ENCODE measurements around the gene IER5L. TPM values are rescaled to one million over a fixed set of nuclear protein-coding genes. Genes with fewer than 3 reads are reported as not detected.

IER5L gene
- polyA plus RNA-seq, 1 experiment, result 4.9 TPM

GRCh38 chr9:129202613-129203555 lies 24.8 kb upstream of the IER5L start:
- DNase-seq (ENCODE audit: low read depth, low spot score), result peak; percentile 29
- no peak overlapping the region for H3K27ac ChIP-seq (ENCODE audit: low read depth, low read length)
- H3K9me3 ChIP-seq (ENCODE audit: control insufficient read depth, insufficient read depth, low read length), result peaks cover 4% of the 10 kb centered on the region
- POLR2A ChIA-PET, result interaction anchor here (1.0 kb wide), 1 partner anchor 25 kb away, joined by 5 read pairs; the partner anchor contains the start of gene IER5L
- CTCF ChIA-PET, result no interaction called here
- H3K4me3 ChIP-seq (ENCODE audit: low read depth, low read length), result peak overlapping the region; percentile 69
- TF ChIP-seq, protein P1, sequence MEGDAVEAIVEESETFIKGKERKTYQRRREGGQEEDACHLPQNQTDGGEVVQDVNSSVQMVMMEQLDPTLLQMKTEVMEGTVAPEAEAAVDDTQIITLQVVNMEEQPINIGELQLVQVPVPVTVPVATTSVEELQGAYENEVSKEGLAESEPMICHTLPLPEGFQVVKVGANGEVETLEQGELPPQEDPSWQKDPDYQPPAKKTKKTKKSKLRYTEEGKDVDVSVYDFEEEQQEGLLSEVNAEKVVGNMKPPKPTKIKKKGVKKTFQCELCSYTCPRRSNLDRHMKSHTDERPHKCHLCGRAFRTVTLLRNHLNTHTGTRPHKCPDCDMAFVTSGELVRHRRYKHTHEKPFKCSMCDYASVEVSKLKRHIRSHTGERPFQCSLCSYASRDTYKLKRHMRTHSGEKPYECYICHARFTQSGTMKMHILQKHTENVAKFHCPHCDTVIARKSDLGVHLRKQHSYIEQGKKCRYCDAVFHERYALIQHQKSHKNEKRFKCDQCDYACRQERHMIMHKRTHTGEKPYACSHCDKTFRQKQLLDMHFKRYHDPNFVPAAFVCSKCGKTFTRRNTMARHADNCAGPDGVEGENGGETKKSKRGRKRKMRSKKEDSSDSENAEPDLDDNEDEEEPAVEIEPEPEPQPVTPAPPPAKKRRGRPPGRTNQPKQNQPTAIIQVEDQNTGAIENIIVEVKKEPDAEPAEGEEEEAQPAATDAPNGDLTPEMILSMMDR (IDR thresholded peaks at IDR 0.05; ENCODE audit: low read depth, low read length), result no peak
- H3K27me3 ChIP-seq (ENCODE audit: control insufficient read depth, insufficient read depth, low read length), result no peaks in the 10 kb centered on the region

DNA sequence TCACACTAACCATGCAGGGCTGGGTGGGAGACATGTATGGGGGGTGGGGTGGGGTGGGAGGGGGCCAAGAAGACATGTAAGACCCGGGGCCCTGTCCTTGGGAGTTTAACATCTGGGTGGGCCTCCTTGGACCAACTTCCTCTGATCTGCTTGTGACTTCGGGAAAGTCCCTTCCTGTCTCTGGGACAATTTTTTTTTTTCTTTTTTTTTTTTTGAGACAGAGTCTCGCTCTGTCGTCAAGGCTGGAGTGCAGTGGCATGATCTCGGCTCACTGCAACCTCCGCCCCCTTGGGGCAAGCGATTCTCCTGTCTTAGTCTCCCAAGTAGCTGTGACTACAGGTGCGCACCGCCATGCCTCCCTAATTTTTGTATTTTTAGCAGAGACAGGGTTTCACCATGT lies 23.8 kb upstream of the IER5L start:
- ChIA-PET CTCF (no interaction called here), POLR2A (interaction anchor here (1.0 kb wide), 1 partner anchor 24 kb away, joined by 5 read pairs; the partner anchor contains the start of gene IER5L)
- DNase-seq (ENCODE audit: low read depth, low spot score), result no peak
- Histone ChIP-seq H3K4me3 (ENCODE audit: low read depth, low read length) (no peak overlapping the region), H3K27ac (ENCODE audit: low read depth, low read length) (no peak overlapping the region), H3K9me3 (ENCODE audit: control insufficient read depth, insufficient read depth, low read length) (peaks cover 4% of the 10 kb centered on the region), H3K27me3 (ENCODE audit: control insufficient read depth, insufficient read depth, low read length) (no peaks in the 10 kb centered on the region)
- TF ChIP-seq, protein P1 (IDR thresholded peaks at IDR 0.05; ENCODE audit: low read depth, low read length), result no peak

DNA sequence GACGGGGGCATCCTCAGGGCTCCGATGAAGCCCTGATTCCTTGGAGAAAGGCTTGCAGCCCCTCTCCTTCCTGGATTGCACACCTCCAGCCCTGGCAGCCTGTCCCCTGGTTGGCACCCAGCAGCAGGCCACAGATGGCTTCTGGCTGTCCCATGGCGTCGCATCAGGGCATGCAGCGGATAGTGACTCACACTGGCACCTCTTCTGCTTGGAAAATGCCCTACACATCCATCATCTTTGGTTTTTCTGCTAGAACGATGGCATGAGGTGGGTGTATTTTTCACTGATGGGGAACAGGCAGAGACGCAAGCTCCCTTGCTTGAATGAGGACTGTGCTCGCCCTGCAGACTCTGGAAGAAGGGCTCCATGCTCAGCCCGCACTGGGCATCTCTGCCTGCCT lies 23.2 kb upstream of the IER5L start:
- Histone ChIP-seq H3K27ac (ENCODE audit: low read depth, low read length) (no peak overlapping the region), H3K4me3 (ENCODE audit: low read depth, low read length) (no peak overlapping the region), H3K27me3 (ENCODE audit: control insufficient read depth, insufficient read depth, low read length) (no peaks in the 10 kb centered on the region), H3K9me3 (ENCODE audit: control insufficient read depth, insufficient read depth, low read length) (peaks cover 4% of the 10 kb centered on the region)
- TF ChIP-seq, protein P1 (IDR thresholded peaks at IDR 0.05; ENCODE audit: low read depth, low read length), result no peak
- CTCF ChIA-PET, result no interaction called here
- POLR2A ChIA-PET, result no interaction called here
- no peak for DNase-seq (ENCODE audit: low read depth, low spot score)

DNA sequence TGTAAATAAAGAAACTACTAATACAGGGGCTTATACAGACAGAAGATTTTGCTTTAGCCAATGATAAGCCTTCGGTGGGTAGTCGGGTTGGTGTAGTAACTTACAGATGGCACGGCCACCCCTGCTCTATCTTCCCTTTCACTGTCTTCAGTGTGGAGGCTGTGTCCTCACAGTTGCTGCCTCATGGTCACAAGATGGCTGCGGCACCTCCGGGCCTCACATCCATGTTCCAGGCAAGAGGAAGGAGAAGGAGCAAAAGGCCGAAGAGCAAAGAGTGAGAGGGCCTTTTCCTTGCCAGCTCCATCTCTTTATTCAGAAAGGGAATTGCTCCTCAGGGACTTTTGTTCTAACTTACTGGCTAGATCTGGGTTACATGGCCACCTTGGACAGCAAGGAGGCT lies 22.2 kb upstream of the IER5L start:
- ChIA-PET CTCF (no interaction called here), POLR2A (interaction anchor here (1.0 kb wide), 1 partner anchor 9 kb away, joined by 4 read pairs; no protein-coding TSS in a partner anchor)
- H3K4me3 ChIP-seq (ENCODE audit: low read depth, low read length), result no peak overlapping the region
- no peak for DNase-seq (ENCODE audit: low read depth, low spot score)
- TF ChIP-seq, protein P1 (IDR thresholded peaks at IDR 0.05; ENCODE audit: low read depth, low read length), result no peak
- no peak overlapping the region for H3K27ac ChIP-seq (ENCODE audit: low read depth, low read length)
- H3K9me3 ChIP-seq (ENCODE audit: control insufficient read depth, insufficient read depth, low read length), result peaks cover 4% of the 10 kb centered on the region
- no peaks in the 10 kb centered on the region for H3K27me3 ChIP-seq (ENCODE audit: control insufficient read depth, insufficient read depth, low read length)

GRCh38 chr9:129199044-129199435 lies 21.0 kb upstream of the IER5L start:
- CTCF ChIA-PET, result no interaction called here
- DNase-seq (ENCODE audit: low read depth, low spot score), result no peak
- Histone ChIP-seq H3K4me3 (ENCODE audit: low read depth, low read length) (no peak overlapping the region), H3K9me3 (ENCODE audit: control insufficient read depth, insufficient read depth, low read length) (peaks cover 4% of the 10 kb centered on the region), H3K27ac (ENCODE audit: low read depth, low read length) (no peak overlapping the region), H3K27me3 (ENCODE audit: control insufficient read depth, insufficient read depth, low read length) (peaks cover 6% of the 10 kb centered on the region)
- TF ChIP-seq, protein P1 (IDR thresholded peaks at IDR 0.05; ENCODE audit: low read depth, low read length), result no peak
- POLR2A ChIA-PET, result interaction anchor here (1.5 kb wide), 1 partner anchor 21 kb away, joined by 7 read pairs; the partner anchor contains the start of gene IER5L
